SK-N-SH (cell line): ENCODE measurements around the gene LARGE1. TPM values are rescaled to one million over a fixed set of nuclear protein-coding genes. Genes with fewer than 3 reads are reported as not detected.

Source experiments
- CTCF ChIA-PET: fragments of 300-600, 350-600 bp; formaldehyde crosslinking; extraction: SDS; loops from one replicate; lab custom pipeline; 2021; lab: Yijun Ruan, JAX
- POLR2A ChIA-PET: fragments of 350-600 bp; sonication (Branson Sonifier 250); formaldehyde crosslinking; extraction: SDS; loops from one replicate; lab custom pipeline; 2020; ENCODE audit warnings: antibody characterized with exemption, inconsistent platforms; lab: Yijun Ruan, JAX
- DNase-seq: peaks from one replicate; pipeline ENCODE4 v3.0.0; 2012
- H2AFZ ChIP-seq: fragments of 200-600 bp; sonication (generic); 2 replicates; pipeline ENCODE4 v1.8.1; 2016; ENCODE audit warnings: antibody characterized with exemption, mild to moderate bottlenecking, low read depth
- H3F3A ChIP-seq: fragments of 200-600 bp; sonication (generic); replicated peaks from 2 replicates; pipeline ENCODE3; 2016; ENCODE audit warnings: antibody characterized with exemption, mild to moderate bottlenecking; ENCODE audit not compliant: insufficient read depth
- H3K27ac ChIP-seq, 2 experiments: fragments of 200-500 bp in 1 of 2; fragments of 200-600 bp in 1 of 2; sonication (Bioruptor generic) in 1 of 2; sonication (generic), shearing (Covaris generic) in 1 of 2; 2 replicates each; pipeline versions ENCODE4 v1.5.1 to v1.6.1; 2014 to 2016; ENCODE audit warnings: low read depth in 2 of 2, inconsistent platforms in 1 of 2, low read length in 1 of 2, mild to moderate bottlenecking in 1 of 2, mixed read lengths in 1 of 2
- H3K27me3 ChIP-seq: fragments of 200-600 bp; sonication (generic), shearing (Covaris generic); 2 replicates; pipeline ENCODE4 v1.6.1; 2016; ENCODE audit warnings: mixed run types; ENCODE audit not compliant: insufficient read depth
- H3K36me3 ChIP-seq, 2 experiments: fragments of 200-500 bp in 1 of 2; fragments of 200-600 bp in 1 of 2; sonication (Bioruptor generic) in 1 of 2; sonication (generic) in 1 of 2; replicated peaks in 1 of 2; 2 replicates each; pipeline versions ENCODE3 to v1.5.1; 2014 to 2016; ENCODE audit warnings: low read length in 1 of 2, mild to moderate bottlenecking in 1 of 2; ENCODE audit not compliant: insufficient read depth in 2 of 2, control insufficient read depth in 1 of 2
- H3K4me1 ChIP-seq, 2 experiments: fragments of 200-500 bp in 1 of 2; fragments of 200-600 bp in 1 of 2; sonication (Bioruptor generic) in 1 of 2; sonication (generic), shearing (Covaris generic) in 1 of 2; 2 replicates each; pipeline versions ENCODE4 v1.5.1 to v1.6.1; 2014 to 2016; ENCODE audit warnings: low read depth in 1 of 2, low read length in 1 of 2, mixed run types in 1 of 2; ENCODE audit not compliant: insufficient read depth in 2 of 2, control insufficient read depth in 1 of 2
- H3K4me2 ChIP-seq: fragments of 200-600 bp; sonication (generic), shearing (Covaris generic); 2 replicates; pipeline ENCODE4 v1.6.1; 2017; ENCODE audit warnings: mixed run types
- H3K4me3 ChIP-seq, 2 experiments: fragments of 200-500 bp in 1 of 2; fragments of 200-600 bp in 1 of 2; sonication (Bioruptor generic) in 1 of 2; sonication (generic), shearing (Covaris generic) in 1 of 2; 2 replicates each; pipeline versions ENCODE4 v1.5.1 to v1.8.1; 2014 to 2016; ENCODE audit warnings: low read depth in 2 of 2, inconsistent platforms in 1 of 2, low read length in 1 of 2, mild to moderate bottlenecking in 1 of 2, mixed read lengths in 1 of 2, moderate library complexity in 1 of 2
- H3K79me2 ChIP-seq: fragments of 200-600 bp; sonication (generic); 2 replicates; pipeline ENCODE4 v1.8.1; 2017; ENCODE audit warnings: mild to moderate bottlenecking; ENCODE audit not compliant: insufficient read depth
- H3K9ac ChIP-seq: fragments of 200-600 bp; sonication (generic); 2 replicates; pipeline ENCODE4 v1.6.1; 2017; ENCODE audit warnings: mixed run types
- H3K9me2 ChIP-seq: fragments of 200-600 bp; sonication (generic); 2 replicates; pipeline ENCODE4 v1.6.1; 2017; ENCODE audit warnings: mixed run types
- H3K9me3 ChIP-seq: fragments of 200-600 bp; sonication (generic); 2 replicates; pipeline ENCODE4 v1.6.1; 2017; ENCODE audit warnings: mixed run types, mild to moderate bottlenecking, moderate library complexity
- H4K20me1 ChIP-seq: fragments of 200-600 bp; sonication (generic); 2 replicates; pipeline ENCODE4 v1.6.1; 2017; ENCODE audit warnings: mild to moderate bottlenecking, mixed run types; ENCODE audit not compliant: insufficient read depth
- CHD2 ChIP-seq: fragments of 150-350 bp; IDR thresholded peaks from 2 replicates; pipeline ENCODE4 v1.6.1; 2018; ENCODE audit warnings: low read length; ENCODE audit not compliant: partially characterized antibody
- ELF1 ChIP-seq: IDR thresholded peaks from 2 replicates; pipeline ENCODE4 v1.4.0; 2012
- GATA2 ChIP-seq: sonication (generic); formaldehyde crosslinking; IDR thresholded peaks from 2 replicates; pipeline ENCODE4 v1.5.0; 2020; ENCODE audit warnings: mild to moderate bottlenecking, missing genetic modification reagents
- MEF2A ChIP-seq: IDR thresholded peaks from 2 replicates; pipeline ENCODE4 v1.4.0; 2012; ENCODE audit warnings: low read depth, borderline replicate concordance
- NRF1 ChIP-seq: IDR thresholded peaks from 2 replicates; pipeline ENCODE4 v1.6.1; 2012; ENCODE audit warnings: low read depth, mild to moderate bottlenecking, low read length
- PBX3 ChIP-seq: IDR thresholded peaks from 2 replicates; pipeline ENCODE4; 2012
- POLR2AphosphoS5 ChIP-seq: IDR thresholded peaks from 2 replicates; pipeline ENCODE4 v1.6.1; 2012; ENCODE audit warnings: low read depth, low read length
- RCOR1 ChIP-seq: fragments of 150-350 bp; IDR thresholded peaks from 2 replicates; pipeline ENCODE4 v1.6.1; 2017; ENCODE audit warnings: antibody characterized with exemption, low read length
- RXRA ChIP-seq: IDR thresholded peaks from 2 replicates; pipeline ENCODE4 v1.4.0; 2012; ENCODE audit warnings: low read depth, mild to moderate bottlenecking, borderline replicate concordance
- TEAD4 ChIP-seq: IDR thresholded peaks from 2 replicates; pipeline ENCODE4 v1.4.0; 2012; ENCODE audit warnings: mild to moderate bottlenecking, borderline replicate concordance; ENCODE audit not compliant: insufficient read depth
- USF2 ChIP-seq: fragments of 150-350 bp; IDR thresholded peaks from 2 replicates; pipeline ENCODE4 v1.6.1; 2017; ENCODE audit warnings: antibody characterized with exemption, low read length, low read depth, borderline replicate concordance
- WGBS: methylation state at CpG from one replicate; pipeline ENCODE4 v1.1.6; 2017; ENCODE audit warnings: low lambda C conversion rate; 5-methylcytosine and 5-hydroxymethylcytosine counted together
- polyA plus RNA-seq, 3 experiments: library from polyadenylated mRNA; depleted of rRNA; stranded (reverse); fragments of >200 nt; gene quantifications; 2 replicates each; pipeline ENCODE4 v1.2.3, GENCODE V29; 2012

The LARGE1 gene
- polyA plus RNA-seq, 1 of the 3 experiments (the other 2 are of a cell fraction), result 1.1 TPM

- 50% methylated on average over 5 of the region's 5 CpGs for WGBS
- Histone ChIP-seq H3F3A (no peaks in the 10 kb centered on the region), H3K79me2 (no peaks in the 10 kb centered on the region), H4K20me1 (no peaks in the 10 kb centered on the region), H3K27me3 (no peaks in the 10 kb centered on the region), H3K4me3 (no peak overlapping the region), H2AFZ (no peak overlapping the region), H3K27ac (no peak overlapping the region), H3K9me2 (no peaks in the 10 kb centered on the region), H3K4me2 (no peak overlapping the region), H3K9me3 (no peaks in the 10 kb centered on the region), H3K4me1 (no peaks in the 10 kb centered on the region), H3K9ac (no peak overlapping the region), H3K36me3 (no peaks in the 10 kb centered on the region)
- TF ChIP-seq ELF1, result no peak
- no peak for TF ChIP-seq MEF2A
- TF ChIP-seq RCOR1, result no peak
- TF ChIP-seq POLR2AphosphoS5, result no peak
- no peak for TF ChIP-seq TEAD4
- no peak for TF ChIP-seq GATA2 (CRISPR knock-in tag)
- no peak for TF ChIP-seq NRF1
- no peak for DNase-seq
- CTCF ChIA-PET, result no interaction called here
- POLR2A ChIA-PET, result no interaction called here
These were observed 454.7 kb downstream of the LARGE1 start for GRCh38 chr22:33465554-33465953.

GRCh38 chr22:33464698-33465097 lies 455.6 kb downstream of the LARGE1 start:
- TF ChIP-seq USF2, result no peak
- TF ChIP-seq RXRA, result no peak
- no peak for TF ChIP-seq PBX3
- TF ChIP-seq TEAD4, result no peak
- no peak for TF ChIP-seq CHD2
- TF ChIP-seq GATA2 (CRISPR knock-in tag), result no peak
- no peak for TF ChIP-seq ELF1
- TF ChIP-seq POLR2AphosphoS5, result no peak
- Histone ChIP-seq H3K9me3 (no peaks in the 10 kb centered on the region), H3K79me2 (no peaks in the 10 kb centered on the region), H4K20me1 (no peaks in the 10 kb centered on the region), H3F3A (no peaks in the 10 kb centered on the region), H2AFZ (no peak overlapping the region), H3K27ac (no peak overlapping the region), H3K9me2 (no peaks in the 10 kb centered on the region), H3K4me2 (no peak overlapping the region), H3K27me3 (no peaks in the 10 kb centered on the region), H3K4me3 (no peak overlapping the region), H3K4me1 (no peaks in the 10 kb centered on the region; a peak in 1 of 4 replicates), H3K36me3 (no peaks in the 10 kb centered on the region), H3K9ac (no peak overlapping the region)
- ChIA-PET POLR2A (no interaction called here), CTCF (no interaction called here)
- no peak for DNase-seq
- 42% methylated on average over 2 of the region's 2 CpGs for WGBS
